ENCODE results near the gene PHF13.

PHF13 gene

GRCh38 chr1:6624710-6625583 is 11.4 kb downstream of the PHF13 start, which contains the start of gene THAP3:
THAP3 (plus strand) TSS chr1:6624868; CDS start chr1:6625219, 351 bp downstream.
- no peak for TF ChIP-seq CTCF (conservative IDR thresholded peaks at IDR 0.05; ENCODE audit: low read depth, low read length)
- DNase-seq (ENCODE audit: low read depth), result peak; percentile 92
- peak within 1 kb of the TSS; percentile 78 for H3K4me3 ChIP-seq (ENCODE audit: low read depth, low read length)

GRCh38 chr1:6625584-6626149 is 12.1 kb downstream of the PHF13 start:
- no peak for TF ChIP-seq CTCF (conservative IDR thresholded peaks at IDR 0.05; ENCODE audit: low read depth, low read length)
- DNase-seq (ENCODE audit: low read depth), result peak; percentile 54
- peak overlapping the region; percentile 78 for H3K4me3 ChIP-seq (ENCODE audit: low read depth, low read length)

- no peak for DNase-seq (ENCODE audit: low read depth)
- no peak overlapping the region for H3K4me3 ChIP-seq (ENCODE audit: low read depth, low read length)
- no peak for TF ChIP-seq CTCF (conservative IDR thresholded peaks at IDR 0.05; ENCODE audit: low read depth, low read length)
These were observed 13.5 kb downstream of the PHF13 start for GRCh38 chr1:6627031-6627430.

GRCh38 chr1:6627841-6628545 is 14.5 kb downstream of the PHF13 start:
- no peak overlapping the region for H3K4me3 ChIP-seq (ENCODE audit: low read depth, low read length)
- DNase-seq (ENCODE audit: low read depth), result no peak
- TF ChIP-seq CTCF (conservative IDR thresholded peaks at IDR 0.05; ENCODE audit: low read depth, low read length), result no peak

- no peak for DNase-seq (ENCODE audit: low read depth)
- TF ChIP-seq CTCF (conservative IDR thresholded peaks at IDR 0.05; ENCODE audit: low read depth, low read length), result no peak
- no peak overlapping the region for H3K4me3 ChIP-seq (ENCODE audit: low read depth, low read length)
These were observed 15.5 kb downstream of the PHF13 start for GRCh38 chr1:6628971-6629479.

GRCh38 chr1:6630027-6630426 is 16.5 kb downstream of the PHF13 start:
- no peak for DNase-seq (ENCODE audit: low read depth)
- no peak for TF ChIP-seq CTCF (conservative IDR thresholded peaks at IDR 0.05; ENCODE audit: low read depth, low read length)
- H3K4me3 ChIP-seq (ENCODE audit: low read depth, low read length), result no peak overlapping the region

Measured in choroid plexus epithelial cell (primary cell).